Right renal cortex interstitium (tissue), 3 donors: ENCODE results near the gene TBC1D2. TPM values are rescaled to one million over a fixed set of nuclear protein-coding genes. Genes with fewer than 3 reads are reported as not detected.

Source experiments
- polyA plus RNA-seq, 3 donors: library from polyadenylated mRNA; unstranded; fragments of 120-200 nt; gene quantifications; one replicate each; pipeline ENCODE4 v1.2.1, GENCODE V29; 2013; ENCODE audit not compliant: insufficient read length in 3 of 3

The TBC1D2 gene
- polyA plus RNA-seq, 3 donors: 3.0 to 3.6 (median 3.1) TPM

Other genes with a start within 250 kb of the TBC1D2 start
- 10 to 100 TPM; 37.8 to 44.7 (median 40.8) TPM for gene NANS, start 198.9 kb downstream of the TBC1D2 start, polyA plus RNA-seq
- 1 to 10 TPM; 4.9 to 5.8 (median 5.2) TPM for gene TRIM14, start 136.4 kb downstream of the TBC1D2 start, polyA plus RNA-seq
- 1 to 10 TPM; 1.7 to 2.9 (median 2.1) TPM for gene CORO2A, start 63.0 kb downstream of the TBC1D2 start, polyA plus RNA-seq